ENCODE results near the gene RASA2.

GRCh38 chr3:141653847-141654246 lies 167.0 kb downstream of the RASA2 start:
- TF ChIP-seq POLR2AphosphoS5 (IDR thresholded peaks at IDR 0.05; ENCODE audit: low read depth, low read length): no peak
- TF ChIP-seq POLR2A (IDR thresholded peaks at IDR 0.05; ENCODE audit: low read depth, low read length): no peak
- no peak for TF ChIP-seq SPI1 (IDR thresholded peaks at IDR 0.05; ENCODE audit: low read depth, low read length)
- no peak for TF ChIP-seq TAF1 (IDR thresholded peaks at IDR 0.05; ENCODE audit: low read depth, low read length)
- TF ChIP-seq PAX5 (IDR thresholded peaks at IDR 0.05; ENCODE audit: insufficient read depth, low read length, severe bottlenecking): no peak
- TF ChIP-seq POU2F2 (IDR thresholded peaks at IDR 0.05; ENCODE audit: low read depth, low read length): no peak
